Left lung (tissue), 10 donors: ENCODE measurements around the gene BRWD1. TPM values are rescaled to one million over a fixed set of nuclear protein-coding genes. Genes with fewer than 3 reads are reported as not detected.

ENCODE experiments used
- ATAC-seq: fragments of 200-7000 bp; cut with Tn5 transposase; one replicate; pipeline ENCODE4 v1.9.1; 2020; ENCODE audit warnings: moderate library complexity
- DNase-seq, 4 donors: peaks; one replicate each; pipeline ENCODE4 v3.0.0-alpha.2; 2013 to 2020
- H3K27ac ChIP-seq, 2 donors: fragments of 200-600 bp; sonication (generic) in 1 of 2; one replicate each; pipeline versions ENCODE4 v1.5.0 to v1.8.0; 2020 to 2021
- H3K27me3 ChIP-seq, 2 donors: fragments of 200-600 bp; sonication (generic) in 1 of 2; one replicate each; pipeline versions ENCODE4 v1.5.0 to v1.8.0; 2020 to 2021
- H3K36me3 ChIP-seq, 2 donors: fragments of 200-600 bp; sonication (generic) in 1 of 2; one replicate each; pipeline versions ENCODE4 v1.5.0 to v1.8.0; 2020 to 2021
- H3K4me1 ChIP-seq, 2 donors: fragments of 200-600 bp; one replicate each; pipeline ENCODE4 v1.8.0; 2021
- H3K4me3 ChIP-seq, 2 donors: fragments of 200-600 bp; sonication (generic) in 1 of 2; one replicate each; pipeline versions ENCODE4 v1.5.0 to v1.8.0; 2020 to 2021; ENCODE audit warnings: mild to moderate bottlenecking in 1 of 2
- H3K9me3 ChIP-seq, 2 donors: fragments of 200-600 bp; sonication (generic) in 1 of 2; one replicate each; pipeline versions ENCODE4 v1.5.0 to v1.8.0; 2020 to 2021
- intact Hi-C, 2 donors: fragments of 100-400 bp; cut with DNase I; formaldehyde crosslinking; loops; one replicate each; pipeline versions ENCODE4 v1.11.2 to v1.14.2; 2022
- polyA plus RNA-seq, 6 donors: library from polyadenylated mRNA; unstranded; fragments of 120-200 nt; gene quantifications; one replicate each; pipeline ENCODE4 v1.2.1, GENCODE V29; 2013; ENCODE audit not compliant: insufficient read length in 6 of 6
- total RNA-seq, 2 donors: library from RNA; stranded (reverse); fragmentation: NEBNext Ultra II Directional; extraction: Animal tissue kit (Norgen Biotek cat#: 25700); gene quantifications; one replicate each; pipeline ENCODE4 v1.2.1, GENCODE V29; 2021
- TF ChIP-seq, protein P1 (sequence below), 2 donors: fragments of 200-600 bp; sonication (generic) in 1 of 2; IDR thresholded peaks; one replicate each; pipeline versions ENCODE4 v1.5.0 to v1.8.0; 2021; ENCODE audit warnings: antibody characterized with exemption in 2 of 2
- donor health status: DM: no; HTN: yes; CAD: no.
- donor health status: DM: no; HTN: no; CAD: no.

The BRWD1 gene
- total and polyA plus RNA-seq, 8 donors: 33.0 to 54.3 (median 47.3) TPM

DNA sequence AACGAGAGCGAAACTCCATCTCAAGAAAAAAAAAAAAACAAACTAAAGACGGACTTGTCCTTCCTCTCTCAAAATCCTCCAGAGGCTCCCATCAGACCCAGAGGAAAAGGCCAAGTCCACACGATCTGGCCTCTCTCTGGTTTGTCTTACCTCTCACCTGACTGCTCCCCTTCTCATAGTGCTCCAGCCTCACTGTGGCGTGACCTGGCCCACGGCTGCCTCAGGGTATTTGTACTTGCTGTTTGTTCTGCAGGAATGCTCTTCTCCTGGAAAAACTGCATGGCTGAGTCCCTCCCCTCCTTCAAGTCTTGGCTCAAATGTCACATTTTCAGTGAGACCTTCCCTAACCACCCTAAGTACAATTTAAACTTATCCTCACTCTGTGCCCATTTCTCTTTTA lies 8.0 kb upstream of the BRWD1 start:
- intact Hi-C loops: no loop called here
- DNase-seq (no peak), ATAC-seq (no peak)
- no peak overlapping the region for H3K27ac ChIP-seq
- H3K4me1 ChIP-seq: no peaks in the 10 kb centered on the region
- no peaks in the 10 kb centered on the region for H3K9me3 ChIP-seq
- no peaks in the 10 kb centered on the region for H3K27me3 ChIP-seq
- no peaks in the 10 kb centered on the region for H3K36me3 ChIP-seq
- no peak overlapping the region for H3K4me3 ChIP-seq
- TF ChIP-seq, protein P1, sequence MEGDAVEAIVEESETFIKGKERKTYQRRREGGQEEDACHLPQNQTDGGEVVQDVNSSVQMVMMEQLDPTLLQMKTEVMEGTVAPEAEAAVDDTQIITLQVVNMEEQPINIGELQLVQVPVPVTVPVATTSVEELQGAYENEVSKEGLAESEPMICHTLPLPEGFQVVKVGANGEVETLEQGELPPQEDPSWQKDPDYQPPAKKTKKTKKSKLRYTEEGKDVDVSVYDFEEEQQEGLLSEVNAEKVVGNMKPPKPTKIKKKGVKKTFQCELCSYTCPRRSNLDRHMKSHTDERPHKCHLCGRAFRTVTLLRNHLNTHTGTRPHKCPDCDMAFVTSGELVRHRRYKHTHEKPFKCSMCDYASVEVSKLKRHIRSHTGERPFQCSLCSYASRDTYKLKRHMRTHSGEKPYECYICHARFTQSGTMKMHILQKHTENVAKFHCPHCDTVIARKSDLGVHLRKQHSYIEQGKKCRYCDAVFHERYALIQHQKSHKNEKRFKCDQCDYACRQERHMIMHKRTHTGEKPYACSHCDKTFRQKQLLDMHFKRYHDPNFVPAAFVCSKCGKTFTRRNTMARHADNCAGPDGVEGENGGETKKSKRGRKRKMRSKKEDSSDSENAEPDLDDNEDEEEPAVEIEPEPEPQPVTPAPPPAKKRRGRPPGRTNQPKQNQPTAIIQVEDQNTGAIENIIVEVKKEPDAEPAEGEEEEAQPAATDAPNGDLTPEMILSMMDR (IDR thresholded peaks at IDR 0.05): no peak

DNA sequence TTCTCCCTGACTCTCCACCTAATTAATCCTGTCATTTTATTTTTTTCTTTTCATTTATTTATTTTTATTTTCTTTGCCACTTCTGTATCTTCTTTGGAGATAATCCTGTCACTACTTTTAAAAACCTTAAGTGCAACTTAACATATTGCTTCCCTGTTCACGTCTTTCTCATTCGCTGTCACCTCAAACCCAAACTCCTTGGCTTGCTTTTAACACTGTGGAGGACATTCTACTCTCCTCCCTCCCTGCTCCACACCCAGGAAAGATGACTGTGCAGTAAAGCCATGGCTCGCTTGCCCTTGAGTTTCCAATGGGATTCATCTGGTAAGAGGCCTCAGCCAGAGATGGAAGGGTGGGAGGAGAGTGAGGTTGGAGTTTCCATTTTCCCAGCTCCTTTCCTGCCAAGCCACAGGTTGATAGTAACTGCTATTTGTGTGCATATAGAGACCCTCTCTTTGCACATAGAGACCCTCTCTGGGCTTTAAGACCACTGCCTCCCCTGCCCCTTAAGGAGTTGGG lies 6.4 kb upstream of the BRWD1 start:
- Histone ChIP-seq H3K27me3 (no peaks in the 10 kb centered on the region), H3K4me1 (peaks cover 0 to under 1% of the 10 kb centered on the region in 2 donors), H3K27ac (no peak overlapping the region), H3K36me3 (no peaks in the 10 kb centered on the region), H3K9me3 (no peaks in the 10 kb centered on the region), H3K4me3 (no peak overlapping the region)
- intact Hi-C loops: no loop called here
- peak; percentile 57 for ATAC-seq
- DNase-seq: peak in 2 of 4 donors; percentile 73 to 87
- TF ChIP-seq, protein P1 (IDR thresholded peaks at IDR 0.05): no peak

DNA sequence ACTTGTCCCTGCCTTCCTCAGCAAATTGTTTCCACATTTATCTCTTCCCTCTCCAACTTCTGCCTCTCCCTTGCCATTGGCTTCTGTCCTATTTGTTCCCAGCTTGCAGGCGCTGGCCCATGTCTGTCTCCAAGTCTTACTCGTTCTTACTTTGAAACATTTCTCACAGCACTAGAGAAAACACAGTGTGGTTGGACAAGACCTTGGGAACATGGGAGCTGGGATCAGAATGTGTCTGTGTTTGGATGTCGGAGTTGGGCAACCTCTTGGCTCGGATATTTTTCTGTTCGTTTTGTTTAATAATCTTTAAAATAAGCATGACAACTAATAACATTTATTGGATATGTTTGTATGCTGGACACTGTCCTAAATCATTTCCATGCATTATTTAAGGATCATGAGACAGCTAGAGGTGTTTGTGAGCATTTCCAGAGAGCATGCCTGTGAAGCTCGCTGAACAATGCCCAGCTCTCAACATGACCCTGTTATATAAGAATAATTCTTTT lies 5.9 kb upstream of the BRWD1 start:
- TF ChIP-seq, protein P1 (IDR thresholded peaks at IDR 0.05): no peak
- no peak overlapping the region for H3K4me3 ChIP-seq
- H3K4me1 ChIP-seq: peaks cover 0 to 6% of the 10 kb centered on the region in 2 donors
- no peaks in the 10 kb centered on the region for H3K9me3 ChIP-seq
- ATAC-seq (peak; percentile 33), DNase-seq (peak in 2 of 4 donors; percentile 93 to 96)
- no peaks in the 10 kb centered on the region for H3K27me3 ChIP-seq
- peak overlapping the region; percentile 7 for H3K27ac ChIP-seq
- intact Hi-C loops: no loop called here
- no peaks in the 10 kb centered on the region for H3K36me3 ChIP-seq

DNA sequence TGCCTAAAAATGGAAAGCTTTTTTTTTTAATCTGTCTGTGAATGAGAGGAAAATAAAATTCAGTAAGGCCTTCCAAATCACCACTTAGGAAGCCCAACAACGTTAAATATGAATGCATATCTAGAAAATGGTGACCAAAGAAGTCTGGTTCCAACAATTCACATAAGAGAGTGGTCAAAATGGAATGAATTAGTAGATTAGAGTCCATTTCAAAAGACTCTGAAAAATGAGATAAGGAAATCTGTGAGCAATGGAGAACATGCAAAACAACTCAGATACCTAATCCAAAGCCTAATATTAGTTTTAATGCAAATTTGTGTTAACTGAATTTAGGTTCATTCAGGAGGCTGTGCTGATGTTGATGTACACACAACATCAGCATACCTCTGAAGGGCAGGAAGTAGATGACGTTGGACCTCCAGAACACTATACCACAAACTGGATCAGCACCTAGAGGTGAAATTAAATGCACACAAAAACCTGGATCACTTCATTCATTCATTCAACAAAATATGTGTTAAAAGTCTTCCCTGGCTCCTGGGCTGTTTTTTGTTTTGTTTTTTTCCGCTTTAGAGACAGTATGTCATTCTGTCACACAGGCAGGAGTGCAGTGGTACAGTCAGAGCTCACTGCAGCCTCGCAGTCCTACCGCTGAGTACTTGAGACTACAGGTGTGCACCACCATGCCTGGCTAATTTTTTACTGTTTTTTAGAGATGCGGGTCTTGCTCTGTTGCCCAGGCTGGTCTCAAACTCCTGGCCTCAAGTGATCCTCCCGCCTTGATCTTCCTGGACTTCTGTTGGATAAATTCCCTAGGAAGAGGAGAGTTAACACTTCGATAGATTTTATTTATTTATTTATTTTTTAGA lies 4.9 kb upstream of the BRWD1 start:
- TF ChIP-seq, protein P1 (IDR thresholded peaks at IDR 0.05): no peak
- Histone ChIP-seq H3K27me3 (no peaks in the 10 kb centered on the region), H3K4me1 (peaks cover 0 to 7% of the 10 kb centered on the region in 2 donors), H3K36me3 (no peaks in the 10 kb centered on the region), H3K4me3 (no peak overlapping the region), H3K27ac (peak overlapping the region in 1 of 2 donors; percentile 7), H3K9me3 (no peaks in the 10 kb centered on the region)
- no peak for DNase-seq
- ATAC-seq: no peak
- intact Hi-C loops: no loop called here
